IMR-90 (cell line): Measurements from ENCODE around the gene SGMS1. TPM values are rescaled to one million over a fixed set of nuclear protein-coding genes. Genes with fewer than 3 reads are reported as not detected.
A peak's percentile ranks its signal among the peaks of the same experiment; 100 is the strongest.

Source experiments
- ATAC-seq: fragments of 200-7000 bp; cut with Tn5 transposase; 2 replicates; pipeline ENCODE4 v1.9.1; 2020; ENCODE audit warnings: low read depth, mild to moderate bottlenecking, moderate library complexity
- BruUV-seq: library from RNA; stranded (reverse); fragments of 400-500 nt; replicated peaks from 2 replicates; lab custom pipeline; 2021; lab: Mats Ljungman, UMichigan
- CTCF ChIA-PET: fragments of 300-600 bp; formaldehyde crosslinking; extraction: SDS; loops from one replicate; lab custom pipeline; 2021; ENCODE audit warnings: antibody characterized with exemption; lab: Yijun Ruan, JAX
- POLR2A ChIA-PET: fragments of 300-600 bp; sonication (Branson Sonifier 250); formaldehyde crosslinking; loops from one replicate; lab custom pipeline; 2022; ENCODE audit warnings: antibody characterized with exemption; ENCODE audit not compliant: unreplicated experiment; lab: Charles Lee
- DNase-seq: peaks from one replicate; pipeline ENCODE4 v3.0.0; 2013
- H2AFZ ChIP-seq: replicated peaks from 2 replicates; pipeline ENCODE3; 2013; ENCODE audit warnings: low read length, mild to moderate bottlenecking; ENCODE audit not compliant: poor library complexity
- H2AK5ac ChIP-seq: 2 replicates; pipeline ENCODE4 v1.6.1; 2013; ENCODE audit warnings: low read depth, low read length, inconsistent platforms
- H2AK9ac ChIP-seq: replicated peaks from 2 replicates; pipeline ENCODE3; 2013; ENCODE audit warnings: mild to moderate bottlenecking, low read depth, low read length, moderate library complexity; ENCODE audit not compliant: poor library complexity
- H2BK120ac ChIP-seq: 2 replicates; pipeline ENCODE4 v1.6.1; 2013; ENCODE audit warnings: low read depth, low read length, inconsistent platforms
- H2BK15ac ChIP-seq: 3 replicates; pipeline ENCODE4 v1.6.1; 2013; ENCODE audit warnings: low read depth, low read length, inconsistent platforms
- H2BK20ac ChIP-seq: 2 replicates; pipeline ENCODE4 v1.6.1; 2013; ENCODE audit warnings: low read depth, mild to moderate bottlenecking, inconsistent platforms, low read length, moderate library complexity
- H2BK5ac ChIP-seq: 2 replicates; pipeline ENCODE4 v1.6.1; 2013; ENCODE audit warnings: mild to moderate bottlenecking, low read depth, low read length, inconsistent platforms; ENCODE audit not compliant: poor library complexity, severe bottlenecking
- H3K14ac ChIP-seq: replicated peaks from 2 replicates; pipeline ENCODE4 v1.6.1; 2013; ENCODE audit warnings: low read depth, low read length, inconsistent platforms
- H3K18ac ChIP-seq: 2 replicates; pipeline ENCODE4 v1.6.1; 2013; ENCODE audit warnings: low read depth, low read length, control low read depth
- H3K23ac ChIP-seq: 2 replicates; pipeline ENCODE4 v1.6.1; 2013; ENCODE audit warnings: low read depth, low read length, inconsistent platforms
- H3K27ac ChIP-seq: 2 replicates; pipeline ENCODE4 v1.5.1; 2013; ENCODE audit warnings: mild to moderate bottlenecking, control low read depth, low read length; ENCODE audit not compliant: insufficient read depth
- H3K27me3 ChIP-seq: 2 replicates; pipeline ENCODE4 v1.6.1; 2013; ENCODE audit warnings: low read length; ENCODE audit not compliant: control insufficient read depth, insufficient read depth
- H3K36me3 ChIP-seq: 2 replicates; pipeline ENCODE4 v1.6.1; 2013; ENCODE audit warnings: low read length, mixed read lengths; ENCODE audit not compliant: control insufficient read depth, insufficient read depth
- H3K4ac ChIP-seq: 2 replicates; pipeline ENCODE4 v1.6.1; 2013; ENCODE audit warnings: low read depth, low read length, inconsistent platforms
- H3K4me1 ChIP-seq: 2 replicates; pipeline ENCODE4 v1.6.1; 2013; ENCODE audit warnings: low read length, mixed read lengths; ENCODE audit not compliant: control insufficient read depth, insufficient read depth
- H3K4me2 ChIP-seq: 2 replicates; pipeline ENCODE4 v1.6.1; 2013; ENCODE audit warnings: low read depth, mild to moderate bottlenecking, control low read depth, low read length, moderate library complexity
- H3K4me3 ChIP-seq: 2 replicates; pipeline ENCODE4 v1.5.1; 2013; ENCODE audit warnings: low read depth, mild to moderate bottlenecking, control low read depth, low read length, moderate library complexity; ENCODE audit not compliant: insufficient read depth
- H3K56ac ChIP-seq: 2 replicates; pipeline ENCODE4 v1.6.1; 2013; ENCODE audit warnings: low read length, inconsistent platforms; ENCODE audit not compliant: insufficient read depth; ENCODE audit errors: extremely low read depth
- H3K79me1 ChIP-seq, 2 experiments: 2 replicates each; pipeline ENCODE4 v1.6.1; 2013; ENCODE audit warnings: low read length in 2 of 2, inconsistent platforms in 1 of 2, low read depth in 1 of 2
- H3K9ac ChIP-seq: 2 replicates; pipeline ENCODE4 v1.6.1; 2013; ENCODE audit warnings: low read depth, low read length, control low read depth
- H3K9me1 ChIP-seq: 2 replicates; pipeline ENCODE4 v1.6.1; 2013; ENCODE audit warnings: low read length, inconsistent platforms; ENCODE audit not compliant: insufficient read depth
- H3K9me3 ChIP-seq: 2 replicates; pipeline ENCODE4 v1.6.1; 2013; ENCODE audit warnings: low read length; ENCODE audit not compliant: control insufficient read depth, insufficient read depth
- H4K20me1 ChIP-seq: 2 replicates; pipeline ENCODE4 v1.6.1; 2013; ENCODE audit warnings: low read length, inconsistent platforms; ENCODE audit not compliant: insufficient read depth
- H4K5ac ChIP-seq: 2 replicates; pipeline ENCODE4 v1.6.1; 2013; ENCODE audit warnings: mild to moderate bottlenecking, low read depth, low read length, control low read depth
- H4K8ac ChIP-seq, 2 experiments: 2 replicates each; pipeline ENCODE4 v1.6.1; 2013; ENCODE audit warnings: low read depth in 2 of 2, low read length in 2 of 2, control low read depth in 1 of 2, inconsistent platforms in 1 of 2
- H4K91ac ChIP-seq: 2 replicates; pipeline ENCODE4 v1.6.1; 2013; ENCODE audit warnings: low read depth, low read length, inconsistent platforms; ENCODE audit not compliant: insufficient read depth
- BHLHE40 ChIP-seq: fragments of 150-350 bp; IDR thresholded peaks from 2 replicates; pipeline ENCODE4 v1.6.1; 2016; ENCODE audit warnings: mild to moderate bottlenecking, low read depth, low read length
- CEBPB ChIP-seq: IDR thresholded peaks from 2 replicates; pipeline ENCODE4 v1.6.1; 2012; ENCODE audit warnings: low read depth, low read length, improper control_type of control experiment
- MAFK ChIP-seq: IDR thresholded peaks from 2 replicates; pipeline ENCODE4 v1.6.1; 2012; ENCODE audit warnings: low read depth, low read length, improper control_type of control experiment
- MAZ ChIP-seq: IDR thresholded peaks from 2 replicates; pipeline ENCODE4 v1.6.1; 2012; ENCODE audit warnings: low read depth, mild to moderate bottlenecking, low read length, improper control_type of control experiment, moderate library complexity, borderline replicate concordance
- MXI1 ChIP-seq: IDR thresholded peaks from 2 replicates; pipeline ENCODE4 v1.6.1; 2012; ENCODE audit warnings: low read depth, mild to moderate bottlenecking, low read length, moderate library complexity, borderline replicate concordance
- NFE2L2 ChIP-seq: fragments of 150-350 bp; IDR thresholded peaks from 2 replicates; pipeline ENCODE4 v1.6.1; 2016; ENCODE audit warnings: low read depth, mild to moderate bottlenecking, low read length
- POLR2A ChIP-seq: IDR thresholded peaks from 2 replicates; pipeline ENCODE4 v1.6.1; 2012; ENCODE audit warnings: mild to moderate bottlenecking, low read depth, low read length
- RCOR1 ChIP-seq: IDR thresholded peaks from 2 replicates; pipeline ENCODE4 v1.6.1; 2012; ENCODE audit warnings: mild to moderate bottlenecking, low read length, improper control_type of control experiment; ENCODE audit not compliant: insufficient replicate concordance
- RFX5 ChIP-seq: IDR thresholded peaks from 2 replicates; pipeline ENCODE4 v1.8.0; 2012; ENCODE audit warnings: low read depth, mild to moderate bottlenecking, low read length, moderate library complexity
- SMC3 ChIP-seq: fragments of 150-350 bp; IDR thresholded peaks from 2 replicates; pipeline ENCODE4 v1.6.1; 2016; ENCODE audit warnings: low read depth, mild to moderate bottlenecking, antibody characterized with exemption, low read length, moderate library complexity
- USF2 ChIP-seq: fragments of 150-350 bp; IDR thresholded peaks from 2 replicates; pipeline ENCODE4 v1.6.1; 2017; ENCODE audit warnings: mild to moderate bottlenecking, antibody characterized with exemption, low read length, low read depth
- WGBS, 2 experiments: methylation state at CpG; one replicate each; pipeline versions ENCODE4 v1.1.5 to v1.1.7; 2013; ENCODE audit warnings: missing lambda C conversion rate in 2 of 2; ENCODE audit not compliant: insufficient read length in 1 of 2; ENCODE audit errors: extremely low coverage in 2 of 2; 5-methylcytosine and 5-hydroxymethylcytosine counted together
- dilution Hi-C: fragments of 300-500 bp; cut with HindIII; formaldehyde crosslinking; loops from one replicate; pipeline ENCODE4 v1.14.3; 2018; ENCODE audit warnings: low sequenced_read_pairs; ENCODE audit not compliant: unreplicated experiment
- in situ Hi-C: fragments of 300-500 bp; cut with MboI; formaldehyde crosslinking; loops from 3 replicates; pipeline ENCODE4 v1.14.3; 2019; ENCODE audit warnings: low sequenced_read_pairs, inconsistent platforms, mixed read lengths
- intact Hi-C: fragments of 100-400 bp; cut with micrococcal nuclease; formaldehyde crosslinking; loops from 2 replicates; pipeline ENCODE4 v1.10.0; 2022
- polyA plus RNA-seq, 3 experiments: library from polyadenylated mRNA; depleted of rRNA; stranded (reverse); fragments of >200 nt; gene quantifications; 2 replicates each; pipeline ENCODE4 v1.2.3, GENCODE V29; 2012; ENCODE audit warnings: low replicate concordance in 1 of 3
- total RNA-seq: library from RNA; depleted of rRNA; stranded (reverse); fragments of >200 nt; gene quantifications from 2 replicates; pipeline ENCODE4 v1.2.3, GENCODE V29; 2012
- TF ChIP-seq, protein P1 (sequence below): fragments of 150-350 bp; IDR thresholded peaks from 2 replicates; pipeline ENCODE4 v1.6.1; 2016; ENCODE audit warnings: low read depth, mild to moderate bottlenecking, low read length, moderate library complexity, borderline replicate concordance

Gene SGMS1
- total and polyA plus RNA-seq, 2 of the 4 experiments (the other 2 are of a cell fraction): 9.8 to 30.8 TPM

DNA sequence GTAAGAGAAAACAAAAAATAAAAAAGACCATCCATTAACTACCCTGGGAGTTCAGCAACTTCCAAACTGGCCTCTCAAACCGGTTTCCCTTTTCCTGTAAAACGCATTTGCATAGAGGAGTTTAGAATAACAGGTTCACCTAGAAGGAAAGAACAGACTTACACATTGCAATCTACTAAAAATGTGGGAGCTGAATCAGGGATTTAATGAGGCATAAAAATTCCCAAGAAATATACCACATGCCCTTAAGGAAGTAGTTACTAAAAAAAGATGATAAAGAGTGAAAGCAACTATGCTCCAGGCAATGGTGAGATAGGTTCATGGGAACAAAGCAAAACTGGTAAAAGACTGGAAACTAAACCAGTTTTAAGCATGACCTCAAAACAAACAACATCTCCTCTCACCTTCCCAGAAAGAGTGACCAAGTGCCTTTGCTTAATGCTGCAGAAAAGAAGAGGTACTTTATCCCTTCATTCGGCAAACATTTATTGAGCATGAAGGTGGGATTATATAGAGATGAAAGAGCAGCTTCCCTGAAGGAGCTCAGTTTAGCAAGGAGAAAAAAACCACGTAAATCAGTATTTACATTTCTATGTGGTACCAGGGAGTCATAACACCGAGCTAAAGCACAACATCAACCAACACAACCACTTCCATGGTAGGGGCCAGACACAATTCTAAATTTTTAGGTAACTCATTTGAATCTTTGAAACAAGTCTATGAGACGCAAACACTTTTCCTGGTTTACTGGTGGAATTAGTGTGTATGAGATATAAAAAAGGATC is 152.8 kb downstream of the SGMS1 start:
- Histone ChIP-seq H3K79me1 (peaks cover 4 to 16% of the 10 kb centered on the region in 2 experiments; a peak in 3 of 4 replicates), H2AK5ac (no peak overlapping the region), H4K8ac (no peak overlapping the region), H4K5ac (no peak overlapping the region), H4K20me1 (no peaks in the 10 kb centered on the region), H3K36me3 (no peaks in the 10 kb centered on the region), H3K18ac (no peak overlapping the region), H3K4me2 (peak overlapping the region; percentile 28; the same call in 1 of the 2 replicates), H3K23ac (no peak overlapping the region), H2AFZ (no peak overlapping the region), H2BK5ac (no peak overlapping the region), H3K4me3 (no peak overlapping the region), H2BK15ac (no peak overlapping the region), H2BK20ac (no peak overlapping the region), H3K9me3 (no peaks in the 10 kb centered on the region), H3K27ac (no peak overlapping the region), H3K56ac (no peak overlapping the region), H3K9me1 (no peaks in the 10 kb centered on the region), H3K14ac (peak overlapping the region; percentile 44), H3K27me3 (no peaks in the 10 kb centered on the region), H4K91ac (no peak overlapping the region), H2BK120ac (no peak overlapping the region), H3K9ac (no peak overlapping the region), H3K4me1 (peaks cover 9% of the 10 kb centered on the region), H2AK9ac (no peak overlapping the region), H3K4ac (no peak overlapping the region)
- CTCF ChIA-PET: no interaction called here
- POLR2A ChIA-PET: no interaction called here
- in situ Hi-C loops: no loop called here
- DNase-seq (peak; percentile 17), ATAC-seq (no peak)
- BruUV-seq: no TSS peak
- TF ChIP-seq SMC3 (no peak), BHLHE40 (no peak), MAFK (no peak), POLR2A (no peak), CEBPB (no peak), NFE2L2 (no peak), USF2 (no peak), MAZ (no peak), RCOR1 (no peak), MXI1 (no peak), RFX5 (no peak)
- TF ChIP-seq, protein P1, sequence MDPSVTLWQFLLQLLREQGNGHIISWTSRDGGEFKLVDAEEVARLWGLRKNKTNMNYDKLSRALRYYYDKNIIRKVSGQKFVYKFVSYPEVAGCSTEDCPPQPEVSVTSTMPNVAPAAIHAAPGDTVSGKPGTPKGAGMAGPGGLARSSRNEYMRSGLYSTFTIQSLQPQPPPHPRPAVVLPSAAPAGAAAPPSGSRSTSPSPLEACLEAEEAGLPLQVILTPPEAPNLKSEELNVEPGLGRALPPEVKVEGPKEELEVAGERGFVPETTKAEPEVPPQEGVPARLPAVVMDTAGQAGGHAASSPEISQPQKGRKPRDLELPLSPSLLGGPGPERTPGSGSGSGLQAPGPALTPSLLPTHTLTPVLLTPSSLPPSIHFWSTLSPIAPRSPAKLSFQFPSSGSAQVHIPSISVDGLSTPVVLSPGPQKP: no peak
- WGBS, 2 experiments: no CpG with 5 or more reads among the region's 6 CpGs
- dilution Hi-C loops: no loop called here
- intact Hi-C loops: no loop called here
